GM12878 (cell line): ENCODE data around the gene HMOX1. TPM values are rescaled to one million over a fixed set of nuclear protein-coding genes. Genes with fewer than 3 reads are reported as not detected.

Source experiments
- KAT2A ChIP-seq: conservative IDR thresholded peaks from 2 replicates; pipeline ENCODE4 v1.6.1; 2011; ENCODE audit warnings: low read depth, low read length; ENCODE audit not compliant: control insufficient read depth
- MYC ChIP-seq: IDR thresholded peaks from 2 replicates; pipeline ENCODE4 v1.6.1; 2011; ENCODE audit warnings: mild to moderate bottlenecking, low read length, moderate library complexity, inconsistent platforms; ENCODE audit not compliant: insufficient read depth, insufficient replicate concordance, insufficient read length, severe bottlenecking
- RAD51 ChIP-seq: fragments of 450-650 bp; IDR thresholded peaks from 2 replicates; pipeline ENCODE4 v1.6.1; 2016; ENCODE audit warnings: moderate library complexity, mild to moderate bottlenecking, inconsistent platforms
- RUNX3 ChIP-seq: IDR thresholded peaks from 2 replicates; pipeline ENCODE4 v1.6.1; 2012; ENCODE audit warnings: low read length, inconsistent platforms
- SIX5 ChIP-seq: IDR thresholded peaks from 2 replicates; pipeline ENCODE4 v1.6.1; 2011; ENCODE audit warnings: mild to moderate bottlenecking, low read depth, low read length, moderate library complexity; ENCODE audit not compliant: severe bottlenecking
- SPI1 ChIP-seq: IDR thresholded peaks from 2 replicates; pipeline ENCODE4 v1.6.1; 2011; ENCODE audit warnings: low read depth, mild to moderate bottlenecking, low read length, moderate library complexity, borderline replicate concordance; ENCODE audit not compliant: insufficient read depth
- STAT1 ChIP-seq: fragments of 450-650 bp; conservative IDR thresholded peaks from 2 replicates; pipeline ENCODE4 v1.6.1; 2014; ENCODE audit warnings: antibody characterized with exemption, mild to moderate bottlenecking
- SUPT20H ChIP-seq: IDR thresholded peaks from 2 replicates; pipeline ENCODE4 v1.6.1; 2011; ENCODE audit warnings: low read depth, mild to moderate bottlenecking, low read length, moderate library complexity, borderline replicate concordance; ENCODE audit not compliant: control insufficient read depth
- polyA plus RNA-seq, 11 experiments: library from polyadenylated mRNA; depleted of rRNA in 4 of 11; unstranded in 6 of 11; stranded (reverse) in 5 of 11; fragments of >200 nt; fragmentation: Nextera tagmentation in 4 of 11; fragmentation: Illumina TruSeq in 1 of 11; extraction: Ambion mirVana in 4 of 11; extraction: Trizol in 1 of 11; gene quantifications; 1 replicate in 1 of 11; 2 replicates in 10 of 11; pipeline versions ENCODE4 v1.2.1 to v1.2.3, GENCODE V29; 2011 to 2016; ENCODE audit warnings: inconsistent platforms in 2 of 11, missing spikeins in 2 of 11, low read depth in 1 of 11
- total RNA-seq, 4 experiments: library from RNA; depleted of rRNA in 3 of 4; stranded (reverse); fragments of >200 nt in 3 of 4; fragmentation: Illumina TruSeq in 1 of 4; extraction: Trizol in 1 of 4; gene quantifications; 2 replicates each; pipeline versions ENCODE4 v1.2.1 to v1.2.3, GENCODE V29; 2013 to 2021
- TF ChIP-seq, protein P1 (sequence below): fragments of 450-650 bp; IDR thresholded peaks from 2 replicates; pipeline ENCODE4 v1.6.1; 2017; ENCODE audit warnings: mild to moderate bottlenecking, low read depth, inconsistent platforms; ENCODE audit not compliant: poor library complexity, severe bottlenecking
- TF ChIP-seq, protein P2 (sequence below): fragments of 450-650 bp; conservative IDR thresholded peaks from 2 replicates; pipeline ENCODE4 v1.6.1; 2017; ENCODE audit warnings: mild to moderate bottlenecking, moderate library complexity
- TF ChIP-seq, protein P3 (sequence below): fragments of 450-650 bp; IDR thresholded peaks from 2 replicates; pipeline ENCODE4 v1.6.1; 2018; ENCODE audit warnings: borderline replicate concordance, mild to moderate bottlenecking; ENCODE audit not compliant: partially characterized antibody
- TF ChIP-seq, protein P4 (sequence below): fragments of 450-650 bp; formaldehyde crosslinking; IDR thresholded peaks from 2 replicates; pipeline ENCODE4 v1.5.0; 2022; ENCODE audit warnings: mild to moderate bottlenecking, missing genetic modification characterization

HMOX1 gene
- total and polyA plus RNA-seq, 10 of the 15 experiments (the other 5 are each of a cell fraction or from before 2014, with no cell fraction given) = 1.5 to 36.7 (median 18.8) TPM

DNA sequence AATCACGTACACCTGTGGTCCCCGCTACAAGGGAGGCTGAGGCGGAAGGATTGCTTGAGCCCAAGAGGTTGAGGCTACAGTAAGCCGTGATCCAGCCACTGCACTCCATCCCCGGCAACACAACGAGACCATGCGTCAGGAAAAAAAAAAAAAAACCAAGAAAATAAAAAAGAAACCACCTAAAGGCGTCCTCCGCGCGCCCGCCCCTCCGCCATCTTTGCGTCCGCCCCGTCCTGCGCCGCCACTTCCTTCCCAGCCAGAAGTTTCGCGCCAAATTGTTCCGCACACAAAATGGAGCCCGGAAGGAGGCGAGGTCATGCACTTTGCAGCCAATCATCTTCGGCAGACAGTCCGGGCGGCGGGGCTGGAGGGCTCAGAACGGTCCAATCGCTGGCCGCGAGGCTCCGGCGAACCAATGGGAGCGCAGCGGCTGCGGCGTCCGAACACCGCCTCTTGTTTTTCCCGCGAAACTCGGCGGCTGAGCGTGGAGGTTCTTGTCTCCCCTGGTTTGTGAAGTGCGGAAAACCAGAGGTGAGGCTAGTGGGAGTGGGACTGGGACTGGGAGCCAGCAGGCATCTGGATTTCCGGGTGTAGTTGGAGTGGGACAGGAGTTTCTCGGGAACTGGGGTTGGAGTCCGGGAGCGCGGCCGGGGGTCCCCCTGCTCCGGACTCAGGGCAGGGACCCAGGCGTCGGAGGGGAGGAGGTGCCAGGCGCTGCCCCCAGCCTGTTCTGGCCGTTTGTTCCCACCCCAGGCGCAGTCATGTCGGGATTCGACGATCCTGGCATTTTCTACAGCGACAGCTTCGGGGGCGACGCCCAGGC is 19.0 kb downstream of the HMOX1 start, which contains the start of gene MCM5 (continued):
- TF ChIP-seq, protein P1, sequence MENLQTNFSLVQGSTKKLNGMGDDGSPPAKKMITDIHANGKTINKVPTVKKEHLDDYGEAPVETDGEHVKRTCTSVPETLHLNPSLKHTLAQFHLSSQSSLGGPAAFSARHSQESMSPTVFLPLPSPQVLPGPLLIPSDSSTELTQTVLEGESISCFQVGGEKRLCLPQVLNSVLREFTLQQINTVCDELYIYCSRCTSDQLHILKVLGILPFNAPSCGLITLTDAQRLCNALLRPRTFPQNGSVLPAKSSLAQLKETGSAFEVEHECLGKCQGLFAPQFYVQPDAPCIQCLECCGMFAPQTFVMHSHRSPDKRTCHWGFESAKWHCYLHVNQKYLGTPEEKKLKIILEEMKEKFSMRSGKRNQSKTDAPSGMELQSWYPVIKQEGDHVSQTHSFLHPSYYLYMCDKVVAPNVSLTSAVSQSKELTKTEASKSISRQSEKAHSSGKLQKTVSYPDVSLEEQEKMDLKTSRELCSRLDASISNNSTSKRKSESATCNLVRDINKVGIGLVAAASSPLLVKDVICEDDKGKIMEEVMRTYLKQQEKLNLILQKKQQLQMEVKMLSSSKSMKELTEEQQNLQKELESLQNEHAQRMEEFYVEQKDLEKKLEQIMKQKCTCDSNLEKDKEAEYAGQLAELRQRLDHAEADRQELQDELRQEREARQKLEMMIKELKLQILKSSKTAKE = no peak
- TF ChIP-seq RAD51 = no peak
- no peak for TF ChIP-seq STAT1
- TF ChIP-seq, protein P2, sequence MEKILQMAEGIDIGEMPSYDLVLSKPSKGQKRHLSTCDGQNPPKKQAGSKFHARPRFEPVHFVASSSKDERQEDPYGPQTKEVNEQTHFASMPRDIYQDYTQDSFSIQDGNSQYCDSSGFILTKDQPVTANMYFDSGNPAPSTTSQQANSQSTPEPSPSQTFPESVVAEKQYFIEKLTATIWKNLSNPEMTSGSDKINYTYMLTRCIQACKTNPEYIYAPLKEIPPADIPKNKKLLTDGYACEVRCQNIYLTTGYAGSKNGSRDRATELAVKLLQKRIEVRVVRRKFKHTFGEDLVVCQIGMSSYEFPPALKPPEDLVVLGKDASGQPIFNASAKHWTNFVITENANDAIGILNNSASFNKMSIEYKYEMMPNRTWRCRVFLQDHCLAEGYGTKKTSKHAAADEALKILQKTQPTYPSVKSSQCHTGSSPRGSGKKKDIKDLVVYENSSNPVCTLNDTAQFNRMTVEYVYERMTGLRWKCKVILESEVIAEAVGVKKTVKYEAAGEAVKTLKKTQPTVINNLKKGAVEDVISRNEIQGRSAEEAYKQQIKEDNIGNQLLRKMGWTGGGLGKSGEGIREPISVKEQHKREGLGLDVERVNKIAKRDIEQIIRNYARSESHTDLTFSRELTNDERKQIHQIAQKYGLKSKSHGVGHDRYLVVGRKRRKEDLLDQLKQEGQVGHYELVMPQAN = peak; percentile 98
- peak; percentile 63 for TF ChIP-seq RUNX3
- TF ChIP-seq MYC = no peak
- no peak for TF ChIP-seq SIX5
- TF ChIP-seq KAT2A = no peak
- no peak for TF ChIP-seq SUPT20H
- peak; percentile 81; the same call in 1 of the 2 replicates for TF ChIP-seq SPI1
- TF ChIP-seq, protein P3, sequence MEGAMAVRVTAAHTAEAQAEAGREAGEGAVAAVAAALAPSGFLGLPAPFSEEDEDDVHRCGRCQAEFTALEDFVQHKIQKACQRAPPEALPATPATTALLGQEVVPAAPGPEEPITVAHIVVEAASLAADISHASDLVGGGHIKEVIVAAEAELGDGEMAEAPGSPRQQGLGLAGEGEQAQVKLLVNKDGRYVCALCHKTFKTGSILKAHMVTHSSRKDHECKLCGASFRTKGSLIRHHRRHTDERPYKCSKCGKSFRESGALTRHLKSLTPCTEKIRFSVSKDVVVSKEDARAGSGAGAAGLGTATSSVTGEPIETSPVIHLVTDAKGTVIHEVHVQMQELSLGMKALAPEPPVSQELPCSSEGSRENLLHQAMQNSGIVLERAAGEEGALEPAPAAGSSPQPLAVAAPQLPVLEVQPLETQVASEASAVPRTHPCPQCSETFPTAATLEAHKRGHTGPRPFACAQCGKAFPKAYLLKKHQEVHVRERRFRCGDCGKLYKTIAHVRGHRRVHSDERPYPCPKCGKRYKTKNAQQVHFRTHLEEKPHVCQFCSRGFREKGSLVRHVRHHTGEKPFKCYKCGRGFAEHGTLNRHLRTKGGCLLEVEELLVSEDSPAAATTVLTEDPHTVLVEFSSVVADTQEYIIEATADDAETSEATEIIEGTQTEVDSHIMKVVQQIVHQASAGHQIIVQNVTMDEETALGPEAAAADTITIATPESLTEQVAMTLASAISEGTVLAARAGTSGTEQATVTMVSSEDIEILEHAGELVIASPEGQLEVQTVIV = peak; percentile 84
- TF ChIP-seq, protein P4, sequence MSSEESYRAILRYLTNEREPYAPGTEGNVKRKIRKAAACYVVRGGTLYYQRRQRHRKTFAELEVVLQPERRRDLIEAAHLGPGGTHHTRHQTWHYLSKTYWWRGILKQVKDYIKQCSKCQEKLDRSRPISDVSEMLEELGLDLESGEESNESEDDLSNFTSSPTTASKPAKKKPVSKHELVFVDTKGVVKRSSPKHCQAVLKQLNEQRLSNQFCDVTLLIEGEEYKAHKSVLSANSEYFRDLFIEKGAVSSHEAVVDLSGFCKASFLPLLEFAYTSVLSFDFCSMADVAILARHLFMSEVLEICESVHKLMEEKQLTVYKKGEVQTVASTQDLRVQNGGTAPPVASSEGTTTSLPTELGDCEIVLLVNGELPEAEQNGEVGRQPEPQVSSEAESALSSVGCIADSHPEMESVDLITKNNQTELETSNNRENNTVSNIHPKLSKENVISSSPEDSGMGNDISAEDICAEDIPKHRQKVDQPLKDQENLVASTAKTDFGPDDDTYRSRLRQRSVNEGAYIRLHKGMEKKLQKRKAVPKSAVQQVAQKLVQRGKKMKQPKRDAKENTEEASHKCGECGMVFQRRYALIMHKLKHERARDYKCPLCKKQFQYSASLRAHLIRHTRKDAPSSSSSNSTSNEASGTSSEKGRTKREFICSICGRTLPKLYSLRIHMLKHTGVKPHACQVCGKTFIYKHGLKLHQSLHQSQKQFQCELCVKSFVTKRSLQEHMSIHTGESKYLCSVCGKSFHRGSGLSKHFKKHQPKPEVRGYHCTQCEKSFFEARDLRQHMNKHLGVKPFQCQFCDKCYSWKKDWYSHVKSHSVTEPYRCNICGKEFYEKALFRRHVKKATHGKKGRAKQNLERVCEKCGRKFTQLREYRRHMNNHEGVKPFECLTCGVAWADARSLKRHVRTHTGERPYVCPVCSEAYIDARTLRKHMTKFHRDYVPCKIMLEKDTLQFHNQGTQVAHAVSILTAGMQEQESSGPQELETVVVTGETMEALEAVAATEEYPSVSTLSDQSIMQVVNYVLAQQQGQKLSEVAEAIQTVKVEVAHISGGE = no peak
